Measurements from ENCODE around the gene HMX2.

DNA sequence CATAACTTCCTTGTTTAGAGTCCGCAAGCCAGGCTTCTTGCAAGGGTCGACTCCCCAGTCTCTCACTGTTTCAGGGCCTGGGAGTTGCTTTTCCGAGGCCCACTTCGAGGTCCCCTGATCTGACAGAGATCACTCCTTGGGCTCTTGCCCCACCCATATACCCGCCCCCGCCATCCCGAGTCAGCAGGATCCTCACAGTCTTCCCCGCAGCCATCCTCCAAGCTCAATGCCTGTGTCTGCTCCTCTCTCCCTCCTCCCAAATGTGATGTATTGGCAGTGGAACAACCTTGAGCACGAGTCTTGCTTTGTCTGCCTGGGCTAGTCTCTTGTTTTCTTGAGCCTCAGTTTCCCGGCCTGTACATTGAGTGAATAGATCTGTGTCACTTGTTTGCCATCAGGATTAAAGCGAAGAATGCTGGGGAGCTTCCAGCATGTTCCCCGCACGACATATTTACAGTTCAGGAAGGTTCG lies 2.4 kb upstream of the HMX2 start:
- TF ChIP-seq, protein P1, sequence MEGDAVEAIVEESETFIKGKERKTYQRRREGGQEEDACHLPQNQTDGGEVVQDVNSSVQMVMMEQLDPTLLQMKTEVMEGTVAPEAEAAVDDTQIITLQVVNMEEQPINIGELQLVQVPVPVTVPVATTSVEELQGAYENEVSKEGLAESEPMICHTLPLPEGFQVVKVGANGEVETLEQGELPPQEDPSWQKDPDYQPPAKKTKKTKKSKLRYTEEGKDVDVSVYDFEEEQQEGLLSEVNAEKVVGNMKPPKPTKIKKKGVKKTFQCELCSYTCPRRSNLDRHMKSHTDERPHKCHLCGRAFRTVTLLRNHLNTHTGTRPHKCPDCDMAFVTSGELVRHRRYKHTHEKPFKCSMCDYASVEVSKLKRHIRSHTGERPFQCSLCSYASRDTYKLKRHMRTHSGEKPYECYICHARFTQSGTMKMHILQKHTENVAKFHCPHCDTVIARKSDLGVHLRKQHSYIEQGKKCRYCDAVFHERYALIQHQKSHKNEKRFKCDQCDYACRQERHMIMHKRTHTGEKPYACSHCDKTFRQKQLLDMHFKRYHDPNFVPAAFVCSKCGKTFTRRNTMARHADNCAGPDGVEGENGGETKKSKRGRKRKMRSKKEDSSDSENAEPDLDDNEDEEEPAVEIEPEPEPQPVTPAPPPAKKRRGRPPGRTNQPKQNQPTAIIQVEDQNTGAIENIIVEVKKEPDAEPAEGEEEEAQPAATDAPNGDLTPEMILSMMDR (IDR thresholded peaks at IDR 0.05): no peak
- TF ChIP-seq, protein P2, sequence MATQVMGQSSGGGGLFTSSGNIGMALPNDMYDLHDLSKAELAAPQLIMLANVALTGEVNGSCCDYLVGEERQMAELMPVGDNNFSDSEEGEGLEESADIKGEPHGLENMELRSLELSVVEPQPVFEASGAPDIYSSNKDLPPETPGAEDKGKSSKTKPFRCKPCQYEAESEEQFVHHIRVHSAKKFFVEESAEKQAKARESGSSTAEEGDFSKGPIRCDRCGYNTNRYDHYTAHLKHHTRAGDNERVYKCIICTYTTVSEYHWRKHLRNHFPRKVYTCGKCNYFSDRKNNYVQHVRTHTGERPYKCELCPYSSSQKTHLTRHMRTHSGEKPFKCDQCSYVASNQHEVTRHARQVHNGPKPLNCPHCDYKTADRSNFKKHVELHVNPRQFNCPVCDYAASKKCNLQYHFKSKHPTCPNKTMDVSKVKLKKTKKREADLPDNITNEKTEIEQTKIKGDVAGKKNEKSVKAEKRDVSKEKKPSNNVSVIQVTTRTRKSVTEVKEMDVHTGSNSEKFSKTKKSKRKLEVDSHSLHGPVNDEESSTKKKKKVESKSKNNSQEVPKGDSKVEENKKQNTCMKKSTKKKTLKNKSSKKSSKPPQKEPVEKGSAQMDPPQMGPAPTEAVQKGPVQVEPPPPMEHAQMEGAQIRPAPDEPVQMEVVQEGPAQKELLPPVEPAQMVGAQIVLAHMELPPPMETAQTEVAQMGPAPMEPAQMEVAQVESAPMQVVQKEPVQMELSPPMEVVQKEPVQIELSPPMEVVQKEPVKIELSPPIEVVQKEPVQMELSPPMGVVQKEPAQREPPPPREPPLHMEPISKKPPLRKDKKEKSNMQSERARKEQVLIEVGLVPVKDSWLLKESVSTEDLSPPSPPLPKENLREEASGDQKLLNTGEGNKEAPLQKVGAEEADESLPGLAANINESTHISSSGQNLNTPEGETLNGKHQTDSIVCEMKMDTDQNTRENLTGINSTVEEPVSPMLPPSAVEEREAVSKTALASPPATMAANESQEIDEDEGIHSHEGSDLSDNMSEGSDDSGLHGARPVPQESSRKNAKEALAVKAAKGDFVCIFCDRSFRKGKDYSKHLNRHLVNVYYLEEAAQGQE (IDR thresholded peaks at IDR 0.05; ENCODE audit: insufficient read depth in 1 of 2, low read depth in 2 of 2, low read length in 1 of 2): no peak
- TF ChIP-seq POLR2AphosphoS5 (IDR thresholded peaks at IDR 0.05; ENCODE audit: low read depth, low read length) (no peak), TCF7L2 (IDR thresholded peaks at IDR 0.05; ENCODE audit: low read depth, low read length) (no peak)

Measured in Panc1 (cell line).